Measurements from ENCODE around the gene SCGB1D2. TPM values are rescaled to one million over a fixed set of nuclear protein-coding genes. Genes with fewer than 3 reads are reported as not detected.

SCGB1D2 gene
- total and polyA plus RNA-seq, 8 donors = not detected

GRCh38 chr11:62267050-62267449 is 25.0 kb downstream of the SCGB1D2 start:
- intact Hi-C loops (cut with DNase I) = no loop called here
- H3K27ac ChIP-seq = no peak overlapping the region
- TF ChIP-seq CTCF (IDR thresholded peaks at IDR 0.05) = no peak
- no peaks in the 10 kb centered on the region for H3K36me3 ChIP-seq
- H3K27me3 ChIP-seq = peaks cover 0 to 25% of the 10 kb centered on the region in 2 donors
- H3K4me3 ChIP-seq = no peak overlapping the region
- no peaks in the 10 kb centered on the region for H3K9me3 ChIP-seq
- DNase-seq (no peak), ATAC-seq (no peak)
- H3K4me1 ChIP-seq = no peaks in the 10 kb centered on the region

GRCh38 chr11:62267576-62267975 is 25.5 kb downstream of the SCGB1D2 start:
- H3K36me3 ChIP-seq = no peaks in the 10 kb centered on the region
- no peaks in the 10 kb centered on the region for H3K4me1 ChIP-seq
- intact Hi-C loops (cut with DNase I) = no loop called here
- H3K27me3 ChIP-seq = peaks cover 0 to 25% of the 10 kb centered on the region in 2 donors
- DNase-seq (no peak), ATAC-seq (no peak)
- no peak overlapping the region for H3K4me3 ChIP-seq
- no peak for TF ChIP-seq CTCF (IDR thresholded peaks at IDR 0.05)
- no peak overlapping the region for H3K27ac ChIP-seq
- no peaks in the 10 kb centered on the region for H3K9me3 ChIP-seq

GRCh38 chr11:62269654-62270278 is 27.7 kb downstream of the SCGB1D2 start, which contains the start of gene SCGB2A2:
Gene SCGB2A2, plus strand, starts transcription at chr11:62270158. Its CDS starts 59 bp downstream, at chr11:62270217.
- Histone ChIP-seq H3K27me3 (peaks cover 0 to 25% of the 10 kb centered on the region in 2 donors), H3K4me3 (no peak within 1 kb of the TSS), H3K9me3 (no peaks in the 10 kb centered on the region), H3K36me3 (no peaks in the 10 kb centered on the region), H3K4me1 (no peaks in the 10 kb centered on the region), H3K27ac (no peak within 1 kb of the TSS)
- ATAC-seq (no peak), DNase-seq (no peak)
- intact Hi-C loops (cut with DNase I) = no loop called here
- TF ChIP-seq CTCF (IDR thresholded peaks at IDR 0.05) = no peak

GRCh38 chr11:62273284-62273683 is 31.2 kb downstream of the SCGB1D2 start:
- DNase-seq = no peak
- Histone ChIP-seq H3K4me3 (no peak overlapping the region), H3K27me3 (peaks cover 0 to 15% of the 10 kb centered on the region in 2 donors), H3K27ac (no peak overlapping the region), H3K36me3 (no peaks in the 10 kb centered on the region), H3K4me1 (no peaks in the 10 kb centered on the region), H3K9me3 (no peaks in the 10 kb centered on the region)
- no peak for ATAC-seq
- intact Hi-C loops (cut with DNase I) = no loop called here
- no peak for TF ChIP-seq CTCF (IDR thresholded peaks at IDR 0.05)

- Histone ChIP-seq H3K4me1 (no peaks in the 10 kb centered on the region), H3K4me3 (no peak overlapping the region), H3K27me3 (peaks cover 0 to 10% of the 10 kb centered on the region in 2 donors), H3K36me3 (no peaks in the 10 kb centered on the region), H3K27ac (no peak overlapping the region), H3K9me3 (no peaks in the 10 kb centered on the region)
- no peak for ATAC-seq
- intact Hi-C loops (cut with DNase I) = no loop called here
- TF ChIP-seq CTCF (IDR thresholded peaks at IDR 0.05) = no peak
- no peak for DNase-seq
Observed at GRCh38 chr11:62273789-62274275, 31.8 kb downstream of the SCGB1D2 start.

Measured in left lung (tissue), 10 donors.